Measurements from ENCODE around the gene PCDH9.

Gene PCDH9

DNA sequence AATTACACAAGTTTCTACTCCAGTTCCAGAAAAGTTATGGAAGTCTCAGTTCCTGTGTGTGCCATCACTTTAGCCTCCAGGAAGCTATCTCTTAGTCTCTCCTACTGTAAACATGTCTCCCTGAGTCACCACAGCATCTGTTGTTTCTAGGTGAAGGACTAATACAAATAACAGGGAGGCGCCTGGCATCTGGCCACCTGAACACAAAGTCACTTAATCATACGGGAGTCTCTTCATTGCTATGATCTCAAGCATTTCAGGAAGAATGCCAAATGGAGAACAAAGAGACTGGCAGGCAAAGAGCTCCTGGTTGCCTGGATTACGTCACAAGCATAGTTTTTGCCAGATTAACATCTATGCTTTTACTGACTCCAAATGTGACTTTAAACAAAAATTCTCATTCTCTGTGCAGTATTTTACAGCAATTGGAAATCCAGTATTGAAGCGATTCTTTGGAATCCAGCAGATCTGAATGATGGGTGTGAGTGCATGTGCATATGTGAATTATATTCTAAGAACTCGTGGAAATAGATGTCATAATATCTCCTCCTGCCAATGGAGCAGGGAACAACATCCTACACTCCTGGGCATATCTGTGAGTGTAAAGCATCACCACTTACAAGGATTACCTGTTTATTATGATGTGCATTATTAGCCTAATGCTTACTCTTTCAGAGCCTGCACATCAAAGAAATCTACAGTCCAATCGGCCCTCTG is 572.8 kb downstream of the PCDH9 start:
- TF ChIP-seq, protein P1, sequence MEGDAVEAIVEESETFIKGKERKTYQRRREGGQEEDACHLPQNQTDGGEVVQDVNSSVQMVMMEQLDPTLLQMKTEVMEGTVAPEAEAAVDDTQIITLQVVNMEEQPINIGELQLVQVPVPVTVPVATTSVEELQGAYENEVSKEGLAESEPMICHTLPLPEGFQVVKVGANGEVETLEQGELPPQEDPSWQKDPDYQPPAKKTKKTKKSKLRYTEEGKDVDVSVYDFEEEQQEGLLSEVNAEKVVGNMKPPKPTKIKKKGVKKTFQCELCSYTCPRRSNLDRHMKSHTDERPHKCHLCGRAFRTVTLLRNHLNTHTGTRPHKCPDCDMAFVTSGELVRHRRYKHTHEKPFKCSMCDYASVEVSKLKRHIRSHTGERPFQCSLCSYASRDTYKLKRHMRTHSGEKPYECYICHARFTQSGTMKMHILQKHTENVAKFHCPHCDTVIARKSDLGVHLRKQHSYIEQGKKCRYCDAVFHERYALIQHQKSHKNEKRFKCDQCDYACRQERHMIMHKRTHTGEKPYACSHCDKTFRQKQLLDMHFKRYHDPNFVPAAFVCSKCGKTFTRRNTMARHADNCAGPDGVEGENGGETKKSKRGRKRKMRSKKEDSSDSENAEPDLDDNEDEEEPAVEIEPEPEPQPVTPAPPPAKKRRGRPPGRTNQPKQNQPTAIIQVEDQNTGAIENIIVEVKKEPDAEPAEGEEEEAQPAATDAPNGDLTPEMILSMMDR (IDR thresholded peaks at IDR 0.05; ENCODE audit: low read depth, low read length): no peak
- H3K4me3 ChIP-seq (ENCODE audit: low read depth, low read length): no peak overlapping the region

DNA sequence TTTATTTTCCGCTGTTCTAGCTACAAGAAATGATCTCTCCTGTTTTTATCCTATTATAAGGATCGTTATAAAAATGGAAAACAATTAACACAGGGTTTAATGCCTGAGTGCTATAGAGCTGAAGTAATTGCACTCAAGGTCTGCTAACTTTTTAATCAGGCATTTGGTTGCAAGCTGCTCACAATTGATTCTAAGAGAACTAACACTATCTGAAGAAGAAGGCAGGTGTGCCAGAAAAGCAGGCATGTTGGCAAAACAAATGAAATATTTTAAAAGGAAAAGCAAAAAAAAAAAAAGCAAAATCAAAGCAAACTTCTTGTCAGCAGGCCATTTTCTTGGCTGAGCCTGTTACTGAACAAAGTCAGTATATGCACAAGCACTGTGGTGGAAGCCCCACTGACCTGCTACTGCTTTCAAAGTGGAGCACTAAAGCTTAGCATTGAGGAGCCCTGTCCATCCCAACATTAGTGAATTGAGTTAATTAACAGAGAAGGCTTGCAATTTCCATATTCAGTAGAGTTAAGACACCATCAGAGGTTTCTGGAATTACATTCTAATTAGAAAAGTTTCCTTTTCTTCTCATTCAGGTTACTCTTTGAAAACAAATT is 574.2 kb downstream of the PCDH9 start:
- TF ChIP-seq, protein P1 (IDR thresholded peaks at IDR 0.05; ENCODE audit: low read depth, low read length): no peak

DNA sequence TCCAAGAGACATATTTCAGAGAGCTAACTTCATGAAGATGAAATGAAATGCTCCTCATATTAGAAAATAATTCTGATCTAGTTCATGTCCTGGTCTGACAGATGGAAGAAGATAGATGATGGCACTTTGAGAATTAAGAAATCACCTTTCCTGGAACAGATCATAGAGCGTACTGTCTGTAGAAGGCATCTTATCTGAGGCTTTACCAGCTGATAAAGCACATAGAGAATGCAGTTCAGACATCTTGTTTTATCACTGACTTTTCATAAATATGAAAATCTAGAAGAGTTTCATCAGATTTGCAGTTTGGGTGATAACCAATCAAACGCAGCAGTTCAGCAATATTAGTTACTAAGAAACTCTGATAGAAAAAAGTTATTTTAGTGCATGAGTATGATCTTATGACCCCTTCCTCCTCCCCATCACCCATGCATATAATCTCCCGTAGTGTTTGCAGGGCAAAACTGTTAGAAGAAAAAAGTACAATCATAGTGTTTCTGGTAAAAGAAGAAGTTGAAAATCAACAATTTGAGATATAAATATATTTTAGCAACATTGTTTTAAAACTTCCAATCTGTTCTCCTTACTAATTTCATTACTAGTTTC is 585.2 kb downstream of the PCDH9 start:
- TF ChIP-seq, protein P1 (IDR thresholded peaks at IDR 0.05; ENCODE audit: low read depth, low read length): no peak
- no peak overlapping the region for H3K4me3 ChIP-seq (ENCODE audit: low read depth, low read length)

More for the DNA sequence above, 574.2 kb downstream of the PCDH9 start:
- H3K4me3 ChIP-seq (ENCODE audit: low read depth, low read length): no peak overlapping the region

DNA sequence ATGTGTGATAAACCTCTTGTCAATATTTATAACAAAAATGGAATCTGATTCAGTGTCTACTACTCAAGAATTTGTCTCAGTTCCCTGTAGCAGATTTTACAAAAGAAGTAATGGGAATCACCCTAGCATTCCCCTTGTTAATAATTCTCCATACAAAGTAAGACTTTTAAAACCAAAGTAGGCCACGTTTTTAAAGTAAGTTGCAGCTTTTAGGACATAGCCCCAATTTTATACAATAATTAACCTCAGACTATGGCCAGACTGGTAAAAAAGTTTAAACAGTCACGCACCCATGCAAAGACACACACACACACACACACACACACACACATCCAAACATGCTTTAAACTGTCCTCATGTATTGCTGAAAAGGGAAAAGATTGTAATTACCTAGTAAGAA is 589.9 kb downstream of the PCDH9 start:
- TF ChIP-seq, protein P1 (IDR thresholded peaks at IDR 0.05; ENCODE audit: low read depth, low read length): no peak

DNA sequence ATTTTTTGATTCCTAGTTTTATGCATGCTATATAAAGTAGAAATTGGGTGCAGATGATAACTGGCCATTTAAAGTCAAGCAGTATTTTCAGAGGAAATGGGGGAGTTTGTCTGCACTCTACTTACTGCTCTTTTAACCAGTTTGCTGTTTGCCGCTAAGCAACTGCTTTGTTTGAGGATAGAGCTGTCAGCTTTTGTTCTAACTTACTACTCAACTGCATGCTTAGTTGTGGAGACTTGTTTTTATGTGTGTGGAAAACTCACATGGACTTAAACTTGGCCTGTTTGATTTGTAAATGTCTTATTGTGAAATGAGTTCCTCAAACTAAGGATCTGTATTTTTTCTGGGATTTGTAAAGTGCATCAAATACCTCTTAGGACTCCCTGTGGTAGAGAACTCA is 591.1 kb downstream of the PCDH9 start:
- no peak overlapping the region for H3K4me3 ChIP-seq (ENCODE audit: low read depth, low read length)
- TF ChIP-seq, protein P1 (IDR thresholded peaks at IDR 0.05; ENCODE audit: low read depth, low read length): no peak

More for the DNA sequence above, 589.9 kb downstream of the PCDH9 start:
- no peak overlapping the region for H3K4me3 ChIP-seq (ENCODE audit: low read depth, low read length)

DNA sequence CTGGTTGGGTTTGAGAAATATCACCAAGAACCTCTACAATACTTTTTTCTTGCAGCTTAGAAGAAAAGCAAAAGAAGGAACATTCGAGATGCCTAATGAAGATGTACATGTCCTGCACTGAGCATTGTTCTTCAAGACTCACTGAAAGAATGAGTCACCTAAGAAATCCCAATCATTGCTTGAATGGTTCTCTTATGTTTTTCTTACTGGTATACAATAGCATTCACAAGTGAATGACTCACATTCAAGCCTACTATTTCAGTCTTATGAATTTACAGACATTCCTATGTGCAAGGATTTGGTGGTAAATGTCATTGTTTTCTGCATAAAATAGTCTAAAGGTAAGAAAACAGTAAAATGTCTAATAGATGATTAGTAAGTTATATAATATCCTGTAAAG is 594.6 kb downstream of the PCDH9 start:
- TF ChIP-seq, protein P1 (IDR thresholded peaks at IDR 0.05; ENCODE audit: low read depth, low read length): no peak
- no peak overlapping the region for H3K4me3 ChIP-seq (ENCODE audit: low read depth, low read length)

DNA sequence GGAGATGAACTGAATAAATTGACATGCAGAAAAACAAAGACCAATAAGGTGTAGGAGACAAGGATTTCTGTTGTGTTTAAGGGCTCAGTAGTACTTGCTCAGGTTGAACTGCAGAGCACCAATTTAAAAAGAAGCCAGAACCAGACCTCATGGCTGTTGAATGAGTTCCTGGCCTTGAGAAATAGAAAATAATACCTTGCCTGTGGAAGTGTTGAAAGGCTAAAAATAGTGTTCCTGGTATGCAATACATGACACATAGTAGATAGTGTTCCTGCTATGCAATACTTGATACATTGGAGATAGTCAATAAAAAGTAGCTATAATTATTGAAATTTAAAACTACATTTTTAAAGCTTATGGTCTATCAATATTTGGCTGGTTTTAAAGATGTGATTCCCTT is 595.8 kb downstream of the PCDH9 start:
- no peak overlapping the region for H3K4me3 ChIP-seq (ENCODE audit: low read depth, low read length)
- TF ChIP-seq, protein P1 (IDR thresholded peaks at IDR 0.05; ENCODE audit: low read depth, low read length): no peak
